Hepatocyte (in vitro differentiated cells): ENCODE data around the gene ARVCF. TPM values are rescaled to one million over a fixed set of nuclear protein-coding genes. Genes with fewer than 3 reads are reported as not detected.

Experiments
- DNase-seq: peaks from one replicate; pipeline ENCODE4 v3.0.0-alpha.2; 2016; ENCODE audit warnings: low spot score
- H2AFZ ChIP-seq: fragments of 200-600 bp; sonication (generic); 2 replicates; pipeline ENCODE4 v1.6.0; 2016; ENCODE audit warnings: antibody characterized with exemption, mild to moderate bottlenecking
- H3K27ac ChIP-seq: fragments of 200-600 bp; sonication (generic); 2 replicates; pipeline ENCODE4 v1.5.1; 2016; ENCODE audit warnings: mild to moderate bottlenecking
- H3K27me3 ChIP-seq: fragments of 200-600 bp; sonication (generic); 2 replicates; pipeline ENCODE4 v1.6.1; 2016
- H3K36me3 ChIP-seq: fragments of 200-600 bp; sonication (generic); replicated peaks from 2 replicates; pipeline ENCODE4 v1.5.1; 2016; ENCODE audit warnings: low read depth; ENCODE audit not compliant: insufficient read depth
- H3K4me1 ChIP-seq: fragments of 200-600 bp; sonication (generic); 2 replicates; pipeline ENCODE4 v1.5.1; 2016; ENCODE audit warnings: mild to moderate bottlenecking, moderate library complexity; ENCODE audit not compliant: insufficient read depth
- H3K4me2 ChIP-seq: fragments of 200-600 bp; sonication (generic); 2 replicates; pipeline ENCODE4 v1.6.0; 2016
- H3K4me3 ChIP-seq: fragments of 200-600 bp; sonication (generic); 2 replicates; pipeline ENCODE4 v1.5.1; 2016; ENCODE audit warnings: mild to moderate bottlenecking
- H3K79me2 ChIP-seq: fragments of 200-600 bp; sonication (generic); 2 replicates; pipeline ENCODE4 v1.6.0; 2017; ENCODE audit warnings: mild to moderate bottlenecking
- H3K9me2 ChIP-seq: fragments of 200-600 bp; sonication (generic); replicated peaks from 2 replicates; pipeline ENCODE4 v1.6.0; 2017; ENCODE audit warnings: mild to moderate bottlenecking; ENCODE audit not compliant: insufficient read depth
- H3K9me3 ChIP-seq: fragments of 200-600 bp; sonication (generic); 2 replicates; pipeline ENCODE4 v1.5.1; 2016; ENCODE audit warnings: low read depth, mild to moderate bottlenecking
- H4K20me1 ChIP-seq: fragments of 200-600 bp; sonication (generic); 2 replicates; pipeline ENCODE4 v1.6.0; 2016; ENCODE audit warnings: mild to moderate bottlenecking; ENCODE audit not compliant: insufficient read depth, poor library complexity, severe bottlenecking
- CTCF ChIP-seq: fragments of 200-600 bp; sonication (generic); IDR thresholded peaks from 2 replicates; pipeline ENCODE4 v1.5.1; 2016; ENCODE audit warnings: antibody characterized with exemption, mild to moderate bottlenecking; ENCODE audit not compliant: poor library complexity
- EZH2 ChIP-seq: fragments of 200-600 bp; sonication (generic); IDR thresholded peaks from 2 replicates; pipeline ENCODE4 v1.6.1; 2016; ENCODE audit warnings: antibody characterized with exemption, mild to moderate bottlenecking, borderline replicate concordance
- EZH2phosphoT487 ChIP-seq: fragments of 200-600 bp; sonication (generic); IDR thresholded peaks from one replicate; pipeline ENCODE4 v1.6.1; 2018; ENCODE audit warnings: antibody characterized with exemption, mild to moderate bottlenecking, low read depth, moderate library complexity; ENCODE audit not compliant: unreplicated experiment, severe bottlenecking
- WGBS: methylation state at CpG from one replicate; pipeline ENCODE4 v1.1.6; 2016; ENCODE audit warnings: low lambda C conversion rate; ENCODE audit errors: missing lambda C conversion rate; 5-methylcytosine and 5-hydroxymethylcytosine counted together
- polyA plus RNA-seq: library from polyadenylated mRNA; unstranded; fragments of >200 nt; fragmentation: Nextera tagmentation; extraction: Ambion mirVana; gene quantifications from 2 replicates; pipeline ENCODE4 v1.2.1, GENCODE V29; 2016
- total RNA-seq: library from RNA; depleted of rRNA; stranded (reverse); fragments of >200 nt; gene quantifications from 2 replicates; pipeline ENCODE4 v1.2.3, GENCODE V29; 2014

The ARVCF gene
- total RNA-seq (21.6 and 32.5 TPM in 2 replicates), polyA plus RNA-seq (23.8 and 25.8 TPM in 2 replicates)

GRCh38 chr22:20016734-20017621, at the start of gene ARVCF:
Gene ARVCF, minus strand, starts transcription at chr22:20016823. Its CDS starts 26,029 bp downstream, at chr22:19990794.
- H3K4me1 ChIP-seq, result peaks cover 11% of the 10 kb centered on the region
- peak within 1 kb of the TSS; percentile 80 for H2AFZ ChIP-seq
- H3K4me2 ChIP-seq, result peak within 1 kb of the TSS; percentile 96
- DNase-seq, result peak; percentile 92
- H3K27me3 ChIP-seq, result peaks cover 33% of the 10 kb centered on the region
- no peaks in the 10 kb centered on the region for H3K9me3 ChIP-seq
- TF ChIP-seq EZH2 (no peak), EZH2phosphoT487 (no peak), CTCF (no peak)
- H3K27ac ChIP-seq, result no peak within 1 kb of the TSS
- no peaks in the 10 kb centered on the region for H3K36me3 ChIP-seq
- H3K9me2 ChIP-seq, result no peaks in the 10 kb centered on the region
- H3K79me2 ChIP-seq, result peaks cover 8% of the 10 kb centered on the region
- 4% methylated on average over 47 of the region's 79 CpGs for WGBS
- H3K4me3 ChIP-seq, result peak within 1 kb of the TSS; percentile 63
- no peaks in the 10 kb centered on the region for H4K20me1 ChIP-seq

DNA sequence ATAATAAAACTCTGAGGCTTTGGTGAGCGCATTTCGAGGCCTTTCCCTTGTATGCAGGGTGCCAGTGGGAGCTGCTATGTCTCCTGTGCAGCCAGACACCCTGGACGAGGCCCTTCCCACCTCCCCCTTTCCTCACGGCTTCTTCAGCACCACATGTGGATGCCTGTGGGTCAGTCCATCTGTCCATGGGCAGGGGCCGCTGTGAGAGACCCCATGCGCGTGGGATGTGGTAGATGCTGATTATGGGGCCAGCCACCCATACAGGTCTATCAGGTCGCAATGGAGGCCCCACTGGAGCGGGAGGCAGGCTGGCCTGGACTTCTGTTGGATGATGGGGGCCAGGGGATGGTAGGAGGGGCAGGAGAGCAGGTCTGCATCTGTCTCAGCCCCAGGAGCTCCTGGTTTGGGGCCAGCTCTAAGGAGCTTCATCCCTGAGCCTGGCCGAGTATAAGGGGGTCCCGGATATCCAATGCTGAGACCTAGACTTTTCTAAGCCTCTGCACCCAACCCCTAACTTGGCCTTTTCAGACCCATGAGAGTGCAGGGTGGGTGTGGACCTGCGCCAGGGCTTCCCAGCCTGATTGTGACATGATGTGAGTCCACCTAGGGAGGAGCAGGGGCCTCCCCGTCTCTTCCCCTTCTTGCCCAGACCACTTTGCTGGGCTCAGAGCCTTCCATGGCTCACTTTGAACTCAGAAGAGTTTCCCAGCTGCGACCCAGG, 49.4 kb upstream of the ARVCF start:
- DNase-seq, result no peak
- Histone ChIP-seq H3K9me2 (no peaks in the 10 kb centered on the region), H3K36me3 (no peaks in the 10 kb centered on the region), H3K27ac (no peak overlapping the region), H3K27me3 (no peaks in the 10 kb centered on the region), H4K20me1 (no peaks in the 10 kb centered on the region), H3K4me3 (no peak overlapping the region), H3K79me2 (no peaks in the 10 kb centered on the region), H3K4me1 (no peaks in the 10 kb centered on the region), H3K9me3 (no peaks in the 10 kb centered on the region), H3K4me2 (no peak overlapping the region), H2AFZ (no peak overlapping the region)
- TF ChIP-seq EZH2, result no peak
- no peak for TF ChIP-seq CTCF
- TF ChIP-seq EZH2phosphoT487, result no peak
- 95% methylated on average over 14 of the region's 14 CpGs for WGBS

DNA sequence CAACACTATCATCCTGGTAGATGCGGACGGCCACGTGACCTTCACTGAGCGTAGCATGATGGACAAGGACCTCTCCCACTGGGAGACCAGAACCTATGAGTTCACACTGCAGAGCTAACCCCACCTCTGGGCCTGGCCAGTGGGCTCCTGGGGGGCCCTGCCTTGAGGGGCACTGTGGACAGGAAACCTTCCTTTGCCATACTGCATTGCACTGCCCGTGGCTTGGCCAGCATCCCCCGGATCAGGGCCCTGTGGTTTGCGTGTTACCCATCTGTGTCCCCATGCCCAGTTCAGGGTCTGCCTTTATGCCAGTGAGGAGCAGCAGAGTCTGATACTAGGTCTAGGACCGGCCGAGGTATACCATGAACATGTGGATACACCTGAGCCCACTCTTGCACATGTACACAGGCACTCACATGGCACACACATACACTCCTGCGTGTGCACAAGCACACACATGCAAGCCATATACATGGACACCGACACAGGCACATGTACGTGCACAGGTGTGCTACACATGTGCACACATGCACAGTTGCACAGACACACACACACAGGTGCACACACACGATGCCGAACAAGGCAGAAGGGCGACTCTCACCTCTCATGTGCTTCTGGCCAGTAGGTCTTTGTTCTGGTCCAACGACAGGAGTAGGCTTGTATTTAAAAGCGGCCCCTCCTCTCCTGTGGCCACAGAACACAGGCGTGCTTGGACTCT, 48.1 kb upstream of the ARVCF start:
- no peak overlapping the region for H3K27ac ChIP-seq
- no peaks in the 10 kb centered on the region for H3K27me3 ChIP-seq
- no peak overlapping the region for H3K4me3 ChIP-seq
- H3K4me1 ChIP-seq, result no peaks in the 10 kb centered on the region
- H4K20me1 ChIP-seq, result no peaks in the 10 kb centered on the region
- no peak overlapping the region for H2AFZ ChIP-seq
- no peaks in the 10 kb centered on the region for H3K9me3 ChIP-seq
- no peaks in the 10 kb centered on the region for H3K36me3 ChIP-seq
- no peak for DNase-seq
- 89% methylated on average over 18 of the region's 18 CpGs for WGBS
- no peak overlapping the region for H3K4me2 ChIP-seq
- no peaks in the 10 kb centered on the region for H3K79me2 ChIP-seq
- TF ChIP-seq EZH2phosphoT487 (no peak), EZH2 (no peak), CTCF (no peak)
- H3K9me2 ChIP-seq, result no peaks in the 10 kb centered on the region
